Neuronal stem cell (in vitro differentiated cells): Measurements from ENCODE around the gene CCDC102B.

Experiments
- DNase-seq: peaks from one replicate; pipeline ENCODE4 v3.0.0-alpha.2; 2013; ENCODE audit warnings: low spot score
- H2AFZ ChIP-seq: one replicate; pipeline ENCODE4 v1.6.1; 2013; ENCODE audit warnings: mild to moderate bottlenecking, low read length, inconsistent platforms
- H2AK5ac ChIP-seq: 2 replicates; pipeline ENCODE4 v1.6.1; 2013; ENCODE audit warnings: low read depth, mild to moderate bottlenecking, inconsistent platforms, low read length, moderate library complexity, mixed read lengths
- H2BK120ac ChIP-seq: 2 replicates; pipeline ENCODE4 v1.6.1; 2013; ENCODE audit warnings: low read depth, mild to moderate bottlenecking, inconsistent platforms, low read length, moderate library complexity, mixed read lengths
- H2BK12ac ChIP-seq: one replicate; pipeline ENCODE4 v1.6.1; 2013; ENCODE audit warnings: low read length, inconsistent platforms
- H2BK15ac ChIP-seq: 2 replicates; pipeline ENCODE4 v1.6.1; 2013; ENCODE audit warnings: mild to moderate bottlenecking, low read length, inconsistent platforms, mixed read lengths
- H2BK5ac ChIP-seq: one replicate; pipeline ENCODE4 v1.6.1; 2013; ENCODE audit warnings: inconsistent platforms, mild to moderate bottlenecking, low read length, moderate library complexity
- H3K14ac ChIP-seq: one replicate; pipeline ENCODE4 v1.6.1; 2013; ENCODE audit warnings: low read length, inconsistent platforms
- H3K18ac ChIP-seq: 2 replicates; pipeline ENCODE4 v1.6.1; 2013; ENCODE audit warnings: low read length, inconsistent platforms
- H3K23ac ChIP-seq: 2 replicates; pipeline ENCODE4 v1.6.1; 2013; ENCODE audit warnings: low read depth, mild to moderate bottlenecking, mixed read lengths, low read length, inconsistent platforms; ENCODE audit not compliant: poor library complexity
- H3K27ac ChIP-seq: replicated peaks from 3 replicates; pipeline ENCODE4 v1.5.1; 2013; ENCODE audit warnings: low read length, inconsistent platforms
- H3K27me3 ChIP-seq, 3 experiments: 2 replicates each; pipeline ENCODE4 v1.6.1; 2013; ENCODE audit warnings: low read length in 3 of 3, mild to moderate bottlenecking in 2 of 3, inconsistent platforms in 1 of 3, low read depth in 1 of 3, mixed read lengths in 1 of 3, moderate library complexity in 1 of 3; ENCODE audit not compliant: control insufficient read depth in 3 of 3, insufficient read depth in 3 of 3
- H3K36me3 ChIP-seq, 2 donors: replicated peaks in 1 of 2; 2 replicates each; pipeline ENCODE4 v1.6.1; 2013; ENCODE audit warnings: low read length in 2 of 2; ENCODE audit not compliant: control insufficient read depth in 2 of 2, insufficient read depth in 2 of 2
- H3K4ac ChIP-seq: 2 replicates; pipeline ENCODE4 v1.6.1; 2013; ENCODE audit warnings: inconsistent platforms, mild to moderate bottlenecking, low read length, moderate library complexity
- H3K4me1 ChIP-seq, 2 donors: 1 replicate in 1 of 2; 2 replicates in 1 of 2; pipeline ENCODE4 v1.6.1; 2013; ENCODE audit warnings: low read length in 2 of 2, low read depth in 1 of 2; ENCODE audit not compliant: control insufficient read depth in 2 of 2, insufficient read depth in 1 of 2
- H3K4me2 ChIP-seq: one replicate; pipeline ENCODE4 v1.6.1; 2013; ENCODE audit warnings: mild to moderate bottlenecking, low read length, inconsistent platforms; ENCODE audit not compliant: insufficient read depth, poor library complexity, severe bottlenecking
- H3K4me3 ChIP-seq, 2 donors: 2 replicates each; pipeline ENCODE4 v1.5.1; 2013; ENCODE audit warnings: low read length in 2 of 2, mild to moderate bottlenecking in 2 of 2, inconsistent platforms in 1 of 2, moderate library complexity in 1 of 2
- H3K79me1 ChIP-seq: one replicate; pipeline ENCODE4 v1.6.1; 2013; ENCODE audit warnings: low read depth, mild to moderate bottlenecking, inconsistent platforms, low read length, moderate library complexity
- H3K9ac ChIP-seq: one replicate; pipeline ENCODE4 v1.6.1; 2013; ENCODE audit warnings: mild to moderate bottlenecking, low read depth, low read length, inconsistent platforms; ENCODE audit not compliant: poor library complexity
- H3K9me3 ChIP-seq, 2 donors: replicated peaks in 1 of 2; 2 replicates each; pipeline versions ENCODE3 to v1.6.1; 2013; ENCODE audit warnings: low read length in 2 of 2, mild to moderate bottlenecking in 2 of 2, inconsistent platforms in 1 of 2, low read depth in 1 of 2, mixed read lengths in 1 of 2, moderate library complexity in 1 of 2; ENCODE audit not compliant: control insufficient read depth in 2 of 2, insufficient read depth in 1 of 2
- H4K8ac ChIP-seq: one replicate; pipeline ENCODE4 v1.6.1; 2013; ENCODE audit warnings: low read depth, mild to moderate bottlenecking, inconsistent platforms, low read length, moderate library complexity
- H4K91ac ChIP-seq: one replicate; pipeline ENCODE4 v1.6.1; 2013; ENCODE audit warnings: low read length, low read depth, mild to moderate bottlenecking, inconsistent platforms; ENCODE audit not compliant: poor library complexity
- WGBS, 2 donors: extraction: QIAGEN DNeasy Blood & Tissue Kit; methylation state at CpG; one replicate each; pipeline ENCODE4 v1.1.7; 2013; ENCODE audit warnings: missing lambda C conversion rate in 2 of 2, mixed read lengths in 1 of 2; ENCODE audit not compliant: insufficient read length in 2 of 2, insufficient replicate concordance in 1 of 2; ENCODE audit errors: extremely low coverage in 2 of 2; 5-methylcytosine and 5-hydroxymethylcytosine counted together

The CCDC102B gene

DNA sequence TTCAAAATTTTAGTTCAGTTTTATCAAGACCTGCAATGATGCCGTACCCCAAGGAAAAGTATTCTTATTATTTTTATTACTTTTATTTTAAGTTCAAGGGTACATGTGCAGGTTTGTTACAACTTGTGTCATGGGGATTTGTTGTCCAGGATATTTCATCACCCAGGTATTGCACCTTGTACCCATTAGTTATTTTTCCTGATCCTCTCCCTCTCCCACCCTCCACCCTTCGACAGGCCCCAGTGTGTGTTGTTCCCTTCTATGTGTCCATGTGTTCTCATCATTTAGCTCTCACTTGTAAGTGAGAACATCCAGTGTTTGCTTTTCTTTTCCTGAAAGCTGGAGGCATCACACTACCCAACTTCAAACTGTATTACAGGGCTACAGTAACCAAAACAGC, 122.0 kb downstream of the CCDC102B start:
- no peak overlapping the region for H2BK120ac ChIP-seq
- no peak overlapping the region for H2AK5ac ChIP-seq
- H3K4me1 ChIP-seq: no peaks in the 10 kb centered on the region
- H4K8ac ChIP-seq: no peak overlapping the region
- no peak overlapping the region for H2BK5ac ChIP-seq
- no peak overlapping the region for H3K4me3 ChIP-seq
- H3K9me3 ChIP-seq: no peaks in the 10 kb centered on the region
- no peak overlapping the region for H2BK15ac ChIP-seq
- H3K27me3 ChIP-seq: no peaks in the 10 kb centered on the region
- H3K27ac ChIP-seq: no peak overlapping the region
- no peak overlapping the region for H3K4me2 ChIP-seq
- H3K18ac ChIP-seq: no peak overlapping the region
- WGBS, 2 donors: no CpG with 5 or more reads among the region's 2 CpGs
- H2AFZ ChIP-seq: no peak overlapping the region
- no peak for DNase-seq
- no peaks in the 10 kb centered on the region for H3K79me1 ChIP-seq
- H3K23ac ChIP-seq: no peak overlapping the region
- H4K91ac ChIP-seq: no peak overlapping the region
- H2BK12ac ChIP-seq: no peak overlapping the region
- no peaks in the 10 kb centered on the region for H3K36me3 ChIP-seq
- no peak overlapping the region for H3K9ac ChIP-seq
- no peak overlapping the region for H3K4ac ChIP-seq
- H3K14ac ChIP-seq: no peak overlapping the region

DNA sequence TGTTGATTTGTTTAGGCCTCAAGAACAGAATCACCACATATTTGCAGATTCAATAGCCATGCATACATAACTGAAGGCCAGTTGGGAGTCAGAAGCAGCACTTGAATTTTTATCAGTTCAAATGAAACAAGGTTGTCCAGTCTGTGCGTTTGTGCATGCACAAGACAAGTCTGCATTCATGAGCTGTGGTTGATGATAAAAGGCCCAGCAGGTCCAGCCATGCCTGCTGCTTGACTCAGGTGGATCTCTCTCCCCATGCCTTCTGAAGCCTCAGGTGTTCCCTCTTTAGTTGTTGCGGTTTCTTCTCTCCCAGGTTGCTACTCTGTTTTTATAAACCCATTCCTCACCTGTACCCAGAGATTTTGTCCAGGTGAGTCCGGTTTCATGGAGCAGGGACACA, 124.5 kb downstream of the CCDC102B start:
- DNase-seq: no peak
- no peaks in the 10 kb centered on the region for H3K79me1 ChIP-seq

DNA sequence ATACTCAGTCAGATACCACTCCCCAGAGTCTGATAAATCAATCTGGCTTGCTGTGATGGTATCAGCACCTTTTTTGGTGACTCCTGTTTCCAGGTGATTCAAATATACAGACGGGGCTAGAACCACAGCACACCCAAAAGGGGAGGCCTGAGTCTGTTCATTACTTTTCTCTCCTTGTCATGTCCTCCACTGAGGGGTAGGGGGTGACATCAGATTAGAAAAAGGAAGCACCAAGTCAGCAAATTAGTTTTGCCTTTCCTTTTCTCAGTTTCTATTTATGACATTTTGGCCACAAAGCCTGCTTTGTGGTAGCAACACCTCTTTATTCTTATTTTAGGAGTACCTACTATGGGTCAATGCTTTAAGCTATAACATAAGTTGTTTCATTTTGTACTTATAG, 127.4 kb downstream of the CCDC102B start:
- Histone ChIP-seq H4K8ac (no peak overlapping the region), H3K9me3 (no peaks in the 10 kb centered on the region), H2BK5ac (no peak overlapping the region), H2BK120ac (no peak overlapping the region), H3K36me3 (no peaks in the 10 kb centered on the region), H2BK12ac (no peak overlapping the region), H3K4ac (no peak overlapping the region), H2AK5ac (no peak overlapping the region), H2AFZ (no peak overlapping the region), H3K4me1 (peaks cover 0 to 3% of the 10 kb centered on the region in 2 donors), H3K4me3 (no peak overlapping the region), H3K27ac (no peak overlapping the region), H3K79me1 (no peaks in the 10 kb centered on the region), H4K91ac (no peak overlapping the region), H3K18ac (no peak overlapping the region), H2BK15ac (no peak overlapping the region), H3K27me3 (no peaks in the 10 kb centered on the region), H3K9ac (no peak overlapping the region), H3K14ac (no peak overlapping the region), H3K23ac (no peak overlapping the region), H3K4me2 (no peak overlapping the region)
- DNase-seq: peak; percentile 6
- WGBS, 2 donors: no CpG with 5 or more reads among the region's 1 CpG

More for the DNA sequence above, 124.5 kb downstream of the CCDC102B start:
- Histone ChIP-seq H3K9me3 (no peaks in the 10 kb centered on the region), H2AFZ (no peak overlapping the region), H2BK120ac (no peak overlapping the region), H3K14ac (no peak overlapping the region), H3K4me3 (no peak overlapping the region), H3K18ac (no peak overlapping the region), H3K23ac (no peak overlapping the region), H4K91ac (no peak overlapping the region), H2AK5ac (no peak overlapping the region), H3K4ac (no peak overlapping the region), H3K27me3 (no peaks in the 10 kb centered on the region), H3K36me3 (no peaks in the 10 kb centered on the region), H2BK5ac (no peak overlapping the region), H2BK12ac (no peak overlapping the region), H3K4me1 (no peaks in the 10 kb centered on the region), H4K8ac (no peak overlapping the region), H2BK15ac (no peak overlapping the region), H3K27ac (no peak overlapping the region), H3K4me2 (no peak overlapping the region), H3K9ac (no peak overlapping the region)
- no CpG with 5 or more reads among the region's 3 CpGs for WGBS, 2 donors

DNA sequence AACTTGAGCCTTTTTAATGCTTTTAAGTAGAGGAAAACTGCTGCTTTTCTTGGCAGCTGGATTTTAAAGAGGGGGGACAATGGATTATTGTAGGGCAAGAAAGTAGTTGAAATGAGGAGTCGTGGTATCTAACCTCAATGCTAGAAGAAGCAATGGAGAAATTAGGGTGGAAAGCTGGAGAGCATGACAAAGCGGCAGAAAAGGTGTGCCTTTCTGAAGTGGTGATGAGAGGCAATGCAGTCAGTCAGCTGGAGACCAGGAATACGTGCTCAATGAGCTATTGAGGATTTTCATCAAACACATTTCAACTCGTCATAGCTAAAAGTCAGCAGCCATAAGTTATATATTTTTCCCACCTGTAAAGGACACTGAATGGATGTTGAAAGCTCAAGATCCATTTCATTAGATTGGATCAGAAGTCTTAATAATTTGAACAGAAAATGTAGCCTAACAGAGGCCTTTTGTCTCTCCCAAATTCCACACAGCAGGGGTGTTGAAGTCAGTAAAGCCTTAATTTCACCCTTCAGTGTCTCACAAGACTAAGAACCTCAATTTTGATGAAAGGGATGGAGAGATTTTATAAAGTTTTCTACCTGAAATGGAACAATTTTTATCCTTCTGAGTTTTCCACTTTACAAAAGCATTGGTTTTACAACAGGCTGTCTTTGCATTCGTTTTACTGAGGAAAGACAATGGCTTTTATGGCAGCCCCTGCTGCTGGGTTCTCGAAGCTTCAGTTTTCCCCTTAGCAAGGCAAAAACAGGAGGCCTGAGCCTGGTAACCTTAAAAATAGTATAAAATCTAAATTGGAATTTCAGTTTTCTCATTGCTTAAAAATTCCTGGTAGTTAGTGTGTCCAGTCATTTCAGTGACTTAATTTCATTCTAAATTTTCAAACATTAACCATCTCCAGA, 131.1 kb downstream of the CCDC102B start:
- no CpG with 5 or more reads among the region's 6 CpGs for WGBS, 2 donors

More for the DNA sequence above, 131.1 kb downstream of the CCDC102B start:
- H2BK120ac ChIP-seq: no peak overlapping the region
- H3K27ac ChIP-seq: no peak overlapping the region
- H2BK15ac ChIP-seq: no peak overlapping the region
- H3K4ac ChIP-seq: no peak overlapping the region
- no peak overlapping the region for H2BK12ac ChIP-seq
- no peak overlapping the region for H3K14ac ChIP-seq
- no peaks in the 10 kb centered on the region for H3K9me3 ChIP-seq
- no peak overlapping the region for H2AK5ac ChIP-seq
- no peak overlapping the region for H3K4me3 ChIP-seq
- no peak overlapping the region for H3K4me2 ChIP-seq
- no peaks in the 10 kb centered on the region for H3K36me3 ChIP-seq
- peak; percentile 24 for DNase-seq
- no peak overlapping the region for H3K23ac ChIP-seq
- no peak overlapping the region for H4K91ac ChIP-seq
- H3K27me3 ChIP-seq: no peaks in the 10 kb centered on the region
- H4K8ac ChIP-seq: no peak overlapping the region
- H3K4me1 ChIP-seq: peaks cover 0 to 3% of the 10 kb centered on the region in 2 donors
- H2AFZ ChIP-seq: no peak overlapping the region
- no peak overlapping the region for H2BK5ac ChIP-seq
- H3K18ac ChIP-seq: no peak overlapping the region
- H3K79me1 ChIP-seq: no peaks in the 10 kb centered on the region
- H3K9ac ChIP-seq: no peak overlapping the region
